Measurements from ENCODE around the gene IDI2.
"Not testable (repeated sequence)": the region's sequence is repeated elsewhere in the genome, so short reads cannot be mapped to it uniquely, and the experiment has no call there.

IDI2 gene

DNA sequence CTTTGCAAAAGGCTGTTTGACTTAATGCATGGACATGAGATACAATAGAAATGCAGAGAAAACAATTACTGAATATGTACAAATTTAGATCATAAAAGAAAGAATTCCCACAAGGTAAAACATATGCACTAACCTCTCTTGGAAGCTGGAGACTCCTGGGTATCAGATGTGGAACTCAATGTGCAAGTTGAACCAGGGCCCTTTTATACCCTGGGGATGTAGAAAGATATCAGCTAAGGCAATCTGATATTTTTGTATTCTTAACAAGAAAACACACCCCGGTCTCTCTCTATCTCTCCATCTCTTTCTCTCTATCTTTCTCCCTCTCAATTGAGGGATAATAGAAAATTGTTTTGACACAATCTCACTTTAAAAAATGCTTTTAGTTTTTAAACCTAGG lies at the start of gene IDI2:
IDI2 (minus strand) TSS at position 177 of the 400 bp plus-strand sequence. CDS start 1,136 bp downstream, outside the sequence.
- no peak for TF ChIP-seq CTCF (conservative IDR thresholded peaks at IDR 0.05)

GRCh38 chr10:1074748-1075308 lies 49.2 kb upstream of the IDI2 start:
- H3K27ac ChIP-seq, result no peak overlapping the region
- TF ChIP-seq CTCF (conservative IDR thresholded peaks at IDR 0.05) (peak; percentile 30), ZFX (IDR thresholded peaks at IDR 0.05) (no peak)

More for the DNA sequence above, at the start of gene IDI2:
- H3K27ac ChIP-seq, result no peak within 1 kb of the TSS

- no peak overlapping the region for H3K27ac ChIP-seq
- TF ChIP-seq ZFX (IDR thresholded peaks at IDR 0.05), result no peak
- TF ChIP-seq CTCF (conservative IDR thresholded peaks at IDR 0.05), result no peak
Measured at GRCh38 chr10:1074052-1074747, 48.5 kb upstream of the IDI2 start.

DNA sequence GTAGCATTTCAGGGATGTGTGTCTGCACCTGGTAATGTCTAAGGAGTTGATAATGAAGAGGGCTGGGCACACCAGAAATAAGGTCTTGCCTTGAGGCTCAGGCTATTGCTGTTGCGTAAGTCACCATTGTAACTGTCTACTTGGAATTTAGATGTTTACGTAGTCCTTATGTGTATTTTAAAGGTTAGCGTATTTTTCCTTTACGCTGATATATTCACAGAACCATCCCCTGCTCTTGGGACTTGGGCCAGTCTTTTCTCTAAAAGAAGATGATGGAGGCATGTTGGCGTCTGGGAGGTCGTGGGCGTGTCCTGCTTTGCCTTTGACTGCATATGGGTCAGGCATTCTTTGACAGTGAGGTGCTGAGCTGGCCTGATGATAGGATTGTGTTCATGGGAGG lies 45.3 kb upstream of the IDI2 start:
- TF ChIP-seq CTCF (conservative IDR thresholded peaks at IDR 0.05), result no peak
- no peak for TF ChIP-seq ZFX (IDR thresholded peaks at IDR 0.05)
- H3K27ac ChIP-seq, result no peak overlapping the region

- no peak overlapping the region for H3K27ac ChIP-seq
- TF ChIP-seq ZFX (IDR thresholded peaks at IDR 0.05) (no peak), CTCF (conservative IDR thresholded peaks at IDR 0.05) (no peak)
Measured at GRCh38 chr10:1068380-1069361, 43.0 kb upstream of the IDI2 start.

DNA sequence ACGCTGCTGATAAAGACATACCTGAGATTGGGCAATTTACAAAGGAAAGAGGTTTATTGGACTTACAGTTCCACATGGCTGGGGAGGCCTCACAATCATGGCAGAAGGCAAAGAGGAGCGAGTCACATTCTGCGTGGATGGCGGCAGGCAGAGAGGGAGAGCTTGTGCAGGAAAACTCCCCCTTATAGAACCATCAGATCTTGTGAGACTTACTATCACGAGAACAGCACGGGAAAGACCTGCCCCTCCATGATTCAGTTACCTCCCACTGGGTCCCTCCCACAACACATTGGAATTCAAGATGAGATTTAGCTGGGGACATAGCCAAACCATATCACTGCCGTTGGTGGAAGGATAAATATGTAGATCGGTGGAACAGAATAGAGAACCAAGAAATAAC lies 41.1 kb upstream of the IDI2 start:
- H3K27ac ChIP-seq, result not testable (repeated sequence)

GRCh38 chr10:1064964-1065247 lies 39.2 kb upstream of the IDI2 start:
- H3K27ac ChIP-seq, result no peak overlapping the region
- no peak for TF ChIP-seq ZFX (IDR thresholded peaks at IDR 0.05)

DNA sequence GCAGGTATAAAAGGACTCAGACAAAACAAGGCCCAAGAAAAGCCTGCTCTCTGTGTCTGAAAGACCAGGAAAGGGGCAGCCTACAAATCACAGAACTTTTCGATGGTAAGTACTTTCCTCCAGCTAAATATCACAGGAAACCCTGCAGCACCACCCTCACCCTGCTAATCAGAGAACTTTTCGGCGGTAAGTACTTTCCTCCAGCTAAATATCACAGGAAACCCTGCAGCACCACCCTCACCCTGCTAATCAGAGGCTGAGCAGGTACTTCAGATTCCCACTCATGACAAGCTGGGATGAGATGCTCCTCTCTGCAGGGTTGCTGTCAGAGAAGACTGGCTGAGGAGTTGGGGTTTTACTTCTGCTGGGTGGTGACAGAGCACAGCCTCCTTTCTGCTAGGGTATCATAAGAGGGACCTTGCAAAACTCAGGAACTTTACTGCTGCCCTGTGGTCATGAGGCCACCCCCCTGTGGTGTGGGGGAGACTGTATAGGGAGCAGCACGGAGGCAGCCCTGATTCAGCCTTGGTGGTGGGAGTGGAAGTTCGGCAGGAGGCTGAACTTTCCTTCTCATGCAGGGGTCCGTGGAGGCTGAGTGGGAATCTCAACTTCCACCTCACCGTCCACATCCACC lies 37.7 kb upstream of the IDI2 start:
- H3K27ac ChIP-seq, result no peak overlapping the region
- TF ChIP-seq ZFX (IDR thresholded peaks at IDR 0.05) (no peak), CTCF (conservative IDR thresholded peaks at IDR 0.05) (no peak)

Data from C4-2B (cell line).